Measurements from ENCODE around the gene HAPLN3. TPM values are rescaled to one million over a fixed set of nuclear protein-coding genes. Genes with fewer than 3 reads are reported as not detected.

Gene HAPLN3
- total RNA-seq, 1 experiment from 2014 or later: 42.4 TPM

- H2BK5ac ChIP-seq (ENCODE audit: insufficient read length, low read length): no peak overlapping the region
- H4K91ac ChIP-seq (ENCODE audit: insufficient read length, low read depth, low read length): no peak overlapping the region
- no peak overlapping the region for H2AK5ac ChIP-seq (ENCODE audit: insufficient read length, low read length)
- no peak overlapping the region for H3K4me2 ChIP-seq (ENCODE audit: insufficient read depth, insufficient read length, low read length)
- no peak overlapping the region for H2BK120ac ChIP-seq (ENCODE audit: low read depth, low read length, poor library complexity, severe bottlenecking)
- Mint-ChIP-seq H3K27me3 (ENCODE audit: low read depth) (peaks cover 7% of the 10 kb centered on the region), H3K36me3 (ENCODE audit: insufficient read depth in 1 of 3, low read depth in 3 of 3) (peaks cover 0 to 3% (median 3%) of the 10 kb centered on the region in 3 experiments; a peak in 3 of 7 replicates), H3K4me1 (peaks cover 0 to 2% of the 10 kb centered on the region in 2 experiments; a peak in 1 of 4 replicates), H3K27ac (no peak overlapping the region), H3K4me3 (no peak overlapping the region), H3K9me3 (peaks cover 9% of the 10 kb centered on the region in 2 experiments)
- no peak overlapping the region for H2BK20ac ChIP-seq (ENCODE audit: low read depth, low read length, poor library complexity, severe bottlenecking)
- no peaks in the 10 kb centered on the region for H3K79me1 ChIP-seq (ENCODE audit: insufficient read depth, low read depth, low read length, poor library complexity, severe bottlenecking)
- H3T11ph ChIP-seq (ENCODE audit: low read length): no peak overlapping the region
- no peak overlapping the region for H4K5ac ChIP-seq (ENCODE audit: insufficient read length, low read depth, low read length)
- no peak overlapping the region for H4K8ac ChIP-seq (replicated peaks; ENCODE audit: insufficient read length, low read depth, low read length)
- no peak overlapping the region for H3K56ac ChIP-seq (ENCODE audit: insufficient read length, low read depth, low read length)
- H3K27ac ChIP-seq (ENCODE audit: insufficient read length, low read depth, low read length): no peak overlapping the region
- no peaks in the 10 kb centered on the region for H3K4me1 ChIP-seq (ENCODE audit: insufficient read depth, low read length)
- H3K9ac ChIP-seq (ENCODE audit: extremely low read depth, insufficient read length, low read length): no peak overlapping the region
- TF ChIP-seq, protein P1, sequence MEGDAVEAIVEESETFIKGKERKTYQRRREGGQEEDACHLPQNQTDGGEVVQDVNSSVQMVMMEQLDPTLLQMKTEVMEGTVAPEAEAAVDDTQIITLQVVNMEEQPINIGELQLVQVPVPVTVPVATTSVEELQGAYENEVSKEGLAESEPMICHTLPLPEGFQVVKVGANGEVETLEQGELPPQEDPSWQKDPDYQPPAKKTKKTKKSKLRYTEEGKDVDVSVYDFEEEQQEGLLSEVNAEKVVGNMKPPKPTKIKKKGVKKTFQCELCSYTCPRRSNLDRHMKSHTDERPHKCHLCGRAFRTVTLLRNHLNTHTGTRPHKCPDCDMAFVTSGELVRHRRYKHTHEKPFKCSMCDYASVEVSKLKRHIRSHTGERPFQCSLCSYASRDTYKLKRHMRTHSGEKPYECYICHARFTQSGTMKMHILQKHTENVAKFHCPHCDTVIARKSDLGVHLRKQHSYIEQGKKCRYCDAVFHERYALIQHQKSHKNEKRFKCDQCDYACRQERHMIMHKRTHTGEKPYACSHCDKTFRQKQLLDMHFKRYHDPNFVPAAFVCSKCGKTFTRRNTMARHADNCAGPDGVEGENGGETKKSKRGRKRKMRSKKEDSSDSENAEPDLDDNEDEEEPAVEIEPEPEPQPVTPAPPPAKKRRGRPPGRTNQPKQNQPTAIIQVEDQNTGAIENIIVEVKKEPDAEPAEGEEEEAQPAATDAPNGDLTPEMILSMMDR (conservative IDR thresholded peaks at IDR 0.05): no peak
- no peak overlapping the region for H2BK15ac ChIP-seq (ENCODE audit: low read depth, low read length)
- no peak overlapping the region for H3K18ac ChIP-seq (ENCODE audit: insufficient read length, low read depth, low read length)
- H4K20me1 ChIP-seq (ENCODE audit: control insufficient read depth, insufficient read depth, insufficient read length): no peaks in the 10 kb centered on the region
- WGBS (ENCODE audit: extremely low coverage, insufficient read length, low lambda C conversion rate): no CpG with 5 or more reads among the region's 22 CpGs
- peaks cover 7% of the 10 kb centered on the region for H3K9me3 ChIP-seq (ENCODE audit: control insufficient read depth, low read depth, low read length)
- H3K79me2 ChIP-seq (ENCODE audit: insufficient read depth, low read length): no peaks in the 10 kb centered on the region
- no peak overlapping the region for H3K23ac ChIP-seq (ENCODE audit: insufficient read length, low read depth, low read length)
- DNase-seq: no peak
- no peak overlapping the region for H2BK12ac ChIP-seq (ENCODE audit: insufficient read length, low read depth, low read length)
- no peak overlapping the region for H3K14ac ChIP-seq (ENCODE audit: insufficient read depth, low read length)
- H3K27me3 ChIP-seq (ENCODE audit: insufficient read depth, low read length): no peaks in the 10 kb centered on the region
- no peak overlapping the region for H3K4ac ChIP-seq (ENCODE audit: low read depth, low read length)
- no peaks in the 10 kb centered on the region for H3K23me2 ChIP-seq (ENCODE audit: insufficient read length, low read depth, low read length, poor library complexity, severe bottlenecking)
- H2AFZ ChIP-seq (ENCODE audit: low read length): no peak overlapping the region
Measured at GRCh38 chr15:88849376-88850072, 45.8 kb downstream of the HAPLN3 start.
